IMR-90 (cell line): Measurements from ENCODE around the gene MAPK11. TPM values are rescaled to one million over a fixed set of nuclear protein-coding genes. Genes with fewer than 3 reads are reported as not detected.

Source experiments
- ATAC-seq: fragments of 200-7000 bp; cut with Tn5 transposase; 2 replicates; pipeline ENCODE4 v1.9.1; 2020; ENCODE audit warnings: low read depth, mild to moderate bottlenecking, moderate library complexity
- BruUV-seq: library from RNA; stranded (reverse); fragments of 400-500 nt; replicated peaks from 2 replicates; lab custom pipeline; 2021; lab: Mats Ljungman, UMichigan
- CTCF ChIA-PET: fragments of 300-600 bp; formaldehyde crosslinking; extraction: SDS; loops from one replicate; lab custom pipeline; 2021; ENCODE audit warnings: antibody characterized with exemption; lab: Yijun Ruan, JAX
- POLR2A ChIA-PET: fragments of 300-600 bp; sonication (Branson Sonifier 250); formaldehyde crosslinking; loops from one replicate; lab custom pipeline; 2022; ENCODE audit warnings: antibody characterized with exemption; ENCODE audit not compliant: unreplicated experiment; lab: Charles Lee
- DNase-seq: peaks from one replicate; pipeline ENCODE4 v3.0.0; 2013
- H2AFZ ChIP-seq: replicated peaks from 2 replicates; pipeline ENCODE3; 2013; ENCODE audit warnings: low read length, mild to moderate bottlenecking; ENCODE audit not compliant: poor library complexity
- H2AK5ac ChIP-seq: 2 replicates; pipeline ENCODE4 v1.6.1; 2013; ENCODE audit warnings: low read depth, low read length, inconsistent platforms
- H2AK9ac ChIP-seq: replicated peaks from 2 replicates; pipeline ENCODE3; 2013; ENCODE audit warnings: mild to moderate bottlenecking, low read depth, low read length, moderate library complexity; ENCODE audit not compliant: poor library complexity
- H2BK120ac ChIP-seq: 2 replicates; pipeline ENCODE4 v1.6.1; 2013; ENCODE audit warnings: low read depth, low read length, inconsistent platforms
- H2BK15ac ChIP-seq: 3 replicates; pipeline ENCODE4 v1.6.1; 2013; ENCODE audit warnings: low read depth, low read length, inconsistent platforms
- H2BK20ac ChIP-seq: 2 replicates; pipeline ENCODE4 v1.6.1; 2013; ENCODE audit warnings: low read depth, mild to moderate bottlenecking, inconsistent platforms, low read length, moderate library complexity
- H2BK5ac ChIP-seq: 2 replicates; pipeline ENCODE4 v1.6.1; 2013; ENCODE audit warnings: mild to moderate bottlenecking, low read depth, low read length, inconsistent platforms; ENCODE audit not compliant: poor library complexity, severe bottlenecking
- H3K14ac ChIP-seq: replicated peaks from 2 replicates; pipeline ENCODE4 v1.6.1; 2013; ENCODE audit warnings: low read depth, low read length, inconsistent platforms
- H3K18ac ChIP-seq: 2 replicates; pipeline ENCODE4 v1.6.1; 2013; ENCODE audit warnings: low read depth, low read length, control low read depth
- H3K23ac ChIP-seq: 2 replicates; pipeline ENCODE4 v1.6.1; 2013; ENCODE audit warnings: low read depth, low read length, inconsistent platforms
- H3K27ac ChIP-seq: 2 replicates; pipeline ENCODE4 v1.5.1; 2013; ENCODE audit warnings: mild to moderate bottlenecking, control low read depth, low read length; ENCODE audit not compliant: insufficient read depth
- H3K27me3 ChIP-seq: 2 replicates; pipeline ENCODE4 v1.6.1; 2013; ENCODE audit warnings: low read length; ENCODE audit not compliant: control insufficient read depth, insufficient read depth
- H3K36me3 ChIP-seq: 2 replicates; pipeline ENCODE4 v1.6.1; 2013; ENCODE audit warnings: low read length, mixed read lengths; ENCODE audit not compliant: control insufficient read depth, insufficient read depth
- H3K4ac ChIP-seq: 2 replicates; pipeline ENCODE4 v1.6.1; 2013; ENCODE audit warnings: low read depth, low read length, inconsistent platforms
- H3K4me1 ChIP-seq: 2 replicates; pipeline ENCODE4 v1.6.1; 2013; ENCODE audit warnings: low read length, mixed read lengths; ENCODE audit not compliant: control insufficient read depth, insufficient read depth
- H3K4me2 ChIP-seq: 2 replicates; pipeline ENCODE4 v1.6.1; 2013; ENCODE audit warnings: low read depth, mild to moderate bottlenecking, control low read depth, low read length, moderate library complexity
- H3K4me3 ChIP-seq: 2 replicates; pipeline ENCODE4 v1.5.1; 2013; ENCODE audit warnings: low read depth, mild to moderate bottlenecking, control low read depth, low read length, moderate library complexity; ENCODE audit not compliant: insufficient read depth
- H3K56ac ChIP-seq: 2 replicates; pipeline ENCODE4 v1.6.1; 2013; ENCODE audit warnings: low read length, inconsistent platforms; ENCODE audit not compliant: insufficient read depth; ENCODE audit errors: extremely low read depth
- H3K79me1 ChIP-seq, 2 experiments: 2 replicates each; pipeline ENCODE4 v1.6.1; 2013; ENCODE audit warnings: low read length in 2 of 2, inconsistent platforms in 1 of 2, low read depth in 1 of 2
- H3K9ac ChIP-seq: 2 replicates; pipeline ENCODE4 v1.6.1; 2013; ENCODE audit warnings: low read depth, low read length, control low read depth
- H3K9me1 ChIP-seq: 2 replicates; pipeline ENCODE4 v1.6.1; 2013; ENCODE audit warnings: low read length, inconsistent platforms; ENCODE audit not compliant: insufficient read depth
- H3K9me3 ChIP-seq: 2 replicates; pipeline ENCODE4 v1.6.1; 2013; ENCODE audit warnings: low read length; ENCODE audit not compliant: control insufficient read depth, insufficient read depth
- H4K20me1 ChIP-seq: 2 replicates; pipeline ENCODE4 v1.6.1; 2013; ENCODE audit warnings: low read length, inconsistent platforms; ENCODE audit not compliant: insufficient read depth
- H4K5ac ChIP-seq: 2 replicates; pipeline ENCODE4 v1.6.1; 2013; ENCODE audit warnings: mild to moderate bottlenecking, low read depth, low read length, control low read depth
- H4K8ac ChIP-seq, 2 experiments: 2 replicates each; pipeline ENCODE4 v1.6.1; 2013; ENCODE audit warnings: low read depth in 2 of 2, low read length in 2 of 2, control low read depth in 1 of 2, inconsistent platforms in 1 of 2
- H4K91ac ChIP-seq: 2 replicates; pipeline ENCODE4 v1.6.1; 2013; ENCODE audit warnings: low read depth, low read length, inconsistent platforms; ENCODE audit not compliant: insufficient read depth
- BHLHE40 ChIP-seq: fragments of 150-350 bp; IDR thresholded peaks from 2 replicates; pipeline ENCODE4 v1.6.1; 2016; ENCODE audit warnings: mild to moderate bottlenecking, low read depth, low read length
- CEBPB ChIP-seq: IDR thresholded peaks from 2 replicates; pipeline ENCODE4 v1.6.1; 2012; ENCODE audit warnings: low read depth, low read length, improper control_type of control experiment
- CTCF ChIP-seq: conservative IDR thresholded peaks from 2 replicates; pipeline ENCODE4 v1.5.1; 2012; ENCODE audit warnings: mild to moderate bottlenecking, low read depth, low read length, improper control_type of control experiment
- FOS ChIP-seq: fragments of 150-350 bp; IDR thresholded peaks from 2 replicates; pipeline ENCODE4 v1.6.1; 2016; ENCODE audit warnings: low read depth, low read length
- MAFK ChIP-seq: IDR thresholded peaks from 2 replicates; pipeline ENCODE4 v1.6.1; 2012; ENCODE audit warnings: low read depth, low read length, improper control_type of control experiment
- MAZ ChIP-seq: IDR thresholded peaks from 2 replicates; pipeline ENCODE4 v1.6.1; 2012; ENCODE audit warnings: low read depth, mild to moderate bottlenecking, low read length, improper control_type of control experiment, moderate library complexity, borderline replicate concordance
- MXI1 ChIP-seq: IDR thresholded peaks from 2 replicates; pipeline ENCODE4 v1.6.1; 2012; ENCODE audit warnings: low read depth, mild to moderate bottlenecking, low read length, moderate library complexity, borderline replicate concordance
- NFE2L2 ChIP-seq: fragments of 150-350 bp; IDR thresholded peaks from 2 replicates; pipeline ENCODE4 v1.6.1; 2016; ENCODE audit warnings: low read depth, mild to moderate bottlenecking, low read length
- POLR2A ChIP-seq: IDR thresholded peaks from 2 replicates; pipeline ENCODE4 v1.6.1; 2012; ENCODE audit warnings: mild to moderate bottlenecking, low read depth, low read length
- RAD21 ChIP-seq: IDR thresholded peaks from 2 replicates; pipeline ENCODE4 v1.6.1; 2012; ENCODE audit warnings: low read length, improper control_type of control experiment
- RFX5 ChIP-seq: IDR thresholded peaks from 2 replicates; pipeline ENCODE4 v1.8.0; 2012; ENCODE audit warnings: low read depth, mild to moderate bottlenecking, low read length, moderate library complexity
- SMC3 ChIP-seq: fragments of 150-350 bp; IDR thresholded peaks from 2 replicates; pipeline ENCODE4 v1.6.1; 2016; ENCODE audit warnings: low read depth, mild to moderate bottlenecking, antibody characterized with exemption, low read length, moderate library complexity
- WGBS, 2 experiments: methylation state at CpG; one replicate each; pipeline versions ENCODE4 v1.1.5 to v1.1.7; 2013; ENCODE audit warnings: missing lambda C conversion rate in 2 of 2; ENCODE audit not compliant: insufficient read length in 1 of 2; ENCODE audit errors: extremely low coverage in 2 of 2; 5-methylcytosine and 5-hydroxymethylcytosine counted together
- dilution Hi-C: fragments of 300-500 bp; cut with HindIII; formaldehyde crosslinking; loops from one replicate; pipeline ENCODE4 v1.14.3; 2018; ENCODE audit warnings: low sequenced_read_pairs; ENCODE audit not compliant: unreplicated experiment
- in situ Hi-C: fragments of 300-500 bp; cut with MboI; formaldehyde crosslinking; loops from 3 replicates; pipeline ENCODE4 v1.14.3; 2019; ENCODE audit warnings: low sequenced_read_pairs, inconsistent platforms, mixed read lengths
- intact Hi-C: fragments of 100-400 bp; cut with micrococcal nuclease; formaldehyde crosslinking; loops from 2 replicates; pipeline ENCODE4 v1.10.0; 2022
- polyA plus RNA-seq, 3 experiments: library from polyadenylated mRNA; depleted of rRNA; stranded (reverse); fragments of >200 nt; gene quantifications; 2 replicates each; pipeline ENCODE4 v1.2.3, GENCODE V29; 2012; ENCODE audit warnings: low replicate concordance in 1 of 3
- total RNA-seq: library from RNA; depleted of rRNA; stranded (reverse); fragments of >200 nt; gene quantifications from 2 replicates; pipeline ENCODE4 v1.2.3, GENCODE V29; 2012
- TF ChIP-seq, protein P1 (sequence below): fragments of 150-350 bp; IDR thresholded peaks from 2 replicates; pipeline ENCODE4 v1.6.1; 2017; ENCODE audit warnings: mild to moderate bottlenecking, antibody characterized with exemption, low read length, low read depth

Gene MAPK11
- total and polyA plus RNA-seq, 2 of the 4 experiments (the other 2 are of a cell fraction) = 8.1 to 14.4 TPM

DNA sequence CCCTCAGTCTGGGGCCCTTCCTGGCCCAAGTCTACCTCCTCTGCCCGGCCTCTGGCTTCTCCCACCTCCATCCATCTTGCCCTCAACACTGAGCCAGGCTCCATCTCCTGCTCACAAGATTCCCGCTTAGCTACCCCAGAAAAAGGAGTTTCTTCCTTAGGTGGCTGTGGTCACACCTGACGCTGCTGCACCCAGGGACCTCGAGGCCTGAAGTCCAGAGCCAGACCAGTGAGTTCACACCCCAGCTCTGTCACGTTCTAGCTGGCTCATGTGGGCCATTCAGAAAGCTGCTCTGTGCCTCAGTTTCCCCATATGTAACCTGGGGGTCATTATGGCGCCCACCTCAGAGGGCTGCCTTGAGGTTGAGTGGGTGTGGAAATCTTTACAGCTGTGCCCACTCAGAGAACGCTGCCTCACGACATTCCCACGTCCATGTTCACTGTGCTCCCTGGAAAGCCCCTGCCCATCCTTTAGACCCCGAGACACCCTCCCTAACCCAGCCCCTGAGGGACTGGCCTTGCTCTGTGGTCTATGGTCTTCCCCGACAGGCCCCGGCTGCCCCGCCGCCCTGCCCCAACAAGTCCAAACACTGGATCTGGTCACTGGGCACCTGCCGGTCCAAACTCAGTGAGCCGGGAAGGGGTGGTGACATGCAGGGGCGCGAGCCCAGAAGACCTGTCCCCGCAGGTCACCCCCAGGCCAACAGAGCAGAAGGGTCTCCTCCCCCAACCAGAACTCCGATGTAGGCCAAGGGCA, 27.5 kb upstream of the MAPK11 start:
- no peak overlapping the region for H4K91ac ChIP-seq
- WGBS, 2 experiments = 94% methylated on average over 6 of the region's 20 CpGs; no CpG with 5 or more reads in 1 of the 2 experiments
- no peaks in the 10 kb centered on the region for H3K9me3 ChIP-seq
- H4K5ac ChIP-seq = no peak overlapping the region
- no peaks in the 10 kb centered on the region for H3K27me3 ChIP-seq
- no peak overlapping the region for H3K56ac ChIP-seq
- peaks cover 8 to 51% of the 10 kb centered on the region in 2 experiments; a peak in 3 of 4 replicates for H3K79me1 ChIP-seq
- dilution Hi-C loops = no loop called here
- ATAC-seq = no peak
- no peak overlapping the region for H2BK120ac ChIP-seq
- in situ Hi-C loops = no loop called here
- H3K23ac ChIP-seq = no peak overlapping the region
- TF ChIP-seq NFE2L2 (no peak), FOS (no peak), MAFK (no peak), SMC3 (no peak), CTCF (no peak), POLR2A (no peak), MAZ (no peak), CEBPB (no peak), BHLHE40 (no peak), RFX5 (no peak), MXI1 (no peak), RAD21 (no peak)
- TF ChIP-seq, protein P1, sequence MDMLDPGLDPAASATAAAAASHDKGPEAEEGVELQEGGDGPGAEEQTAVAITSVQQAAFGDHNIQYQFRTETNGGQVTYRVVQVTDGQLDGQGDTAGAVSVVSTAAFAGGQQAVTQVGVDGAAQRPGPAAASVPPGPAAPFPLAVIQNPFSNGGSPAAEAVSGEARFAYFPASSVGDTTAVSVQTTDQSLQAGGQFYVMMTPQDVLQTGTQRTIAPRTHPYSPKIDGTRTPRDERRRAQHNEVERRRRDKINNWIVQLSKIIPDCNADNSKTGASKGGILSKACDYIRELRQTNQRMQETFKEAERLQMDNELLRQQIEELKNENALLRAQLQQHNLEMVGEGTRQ = no peak
- intact Hi-C loops = no loop called here
- POLR2A ChIA-PET = no interaction called here
- H2BK20ac ChIP-seq = no peak overlapping the region
- H2AK9ac ChIP-seq = peak overlapping the region; percentile 42
- peaks cover 7% of the 10 kb centered on the region for H3K9me1 ChIP-seq
- no peak overlapping the region for H2BK15ac ChIP-seq
- no peak overlapping the region for H3K14ac ChIP-seq
- H3K4me2 ChIP-seq = no peak overlapping the region
- no peak overlapping the region for H2BK5ac ChIP-seq
- no peak overlapping the region; the same call in 1 of the 2 replicates for H3K4ac ChIP-seq
- H3K4me1 ChIP-seq = peaks cover 63% of the 10 kb centered on the region
- no peak overlapping the region for H4K8ac ChIP-seq
- DNase-seq = no peak
- peaks cover 86% of the 10 kb centered on the region for H4K20me1 ChIP-seq
- H2AFZ ChIP-seq = no peak overlapping the region
- H3K9ac ChIP-seq = no peak overlapping the region
- no peak overlapping the region for H3K18ac ChIP-seq
- CTCF ChIA-PET = no interaction called here
- H3K4me3 ChIP-seq = no peak overlapping the region
- peak overlapping the region; percentile 4; the same call in 1 of the 2 replicates for H2AK5ac ChIP-seq
- H3K27ac ChIP-seq = no peak overlapping the region
- H3K36me3 ChIP-seq = peaks cover 10% of the 10 kb centered on the region
- no TSS peak for BruUV-seq
